HUES48 (cell line): ENCODE data around the gene VPS45.

Experiments used
- H3K27ac ChIP-seq: one replicate; pipeline ENCODE4 v1.7.0; 2013; ENCODE audit warnings: low read depth, low read length, inconsistent platforms
- H3K27me3 ChIP-seq: 2 replicates; pipeline ENCODE4 v1.6.1; 2013; ENCODE audit warnings: mild to moderate bottlenecking, low read length; ENCODE audit not compliant: control insufficient read depth, insufficient read depth
- H3K36me3 ChIP-seq: 2 replicates; pipeline ENCODE4 v1.6.1; 2013; ENCODE audit warnings: low read length; ENCODE audit not compliant: control insufficient read depth, insufficient read depth
- H3K4me1 ChIP-seq: 2 replicates; pipeline ENCODE4 v1.6.1; 2013; ENCODE audit warnings: mild to moderate bottlenecking, low read length; ENCODE audit not compliant: control insufficient read depth, insufficient read depth
- H3K4me3 ChIP-seq: 2 replicates; pipeline ENCODE4 v1.5.1; 2013; ENCODE audit warnings: mild to moderate bottlenecking, low read depth, low read length
- H3K9ac ChIP-seq: 2 replicates; pipeline ENCODE4 v1.6.1; 2013; ENCODE audit warnings: mild to moderate bottlenecking, low read depth, low read length, moderate library complexity
- H3K9me3 ChIP-seq: 2 replicates; pipeline ENCODE4 v1.6.1; 2013; ENCODE audit warnings: low read length; ENCODE audit not compliant: control insufficient read depth, insufficient read depth

VPS45 gene

GRCh38 chr1:150148837-150149270 is 81.3 kb downstream of the VPS45 start:
- peaks cover 17% of the 10 kb centered on the region for H3K36me3 ChIP-seq
- H3K4me1 ChIP-seq = peaks cover 23% of the 10 kb centered on the region
- peak overlapping the region; percentile 89 for H3K4me3 ChIP-seq
- peak overlapping the region; percentile 6 for H3K9ac ChIP-seq
- peak overlapping the region; percentile 44 for H3K27ac ChIP-seq
- H3K9me3 ChIP-seq = no peaks in the 10 kb centered on the region
- peaks cover 15% of the 10 kb centered on the region for H3K27me3 ChIP-seq

- Histone ChIP-seq H3K9ac (peak within 1 kb of the TSS; percentile 51), H3K27me3 (peaks cover 15% of the 10 kb centered on the region), H3K27ac (peak within 1 kb of the TSS; percentile 44), H3K36me3 (peaks cover 24% of the 10 kb centered on the region), H3K4me3 (peak within 1 kb of the TSS; percentile 89), H3K9me3 (no peaks in the 10 kb centered on the region), H3K4me1 (peaks cover 23% of the 10 kb centered on the region)
Observed at GRCh38 chr1:150149271-150150132, 81.9 kb downstream of the VPS45 start, which contains the start of gene PLEKHO1. Gene PLEKHO1 (plus strand): TSS chr1:150149916. CDS start chr1:150150258, 342 bp downstream.

DNA sequence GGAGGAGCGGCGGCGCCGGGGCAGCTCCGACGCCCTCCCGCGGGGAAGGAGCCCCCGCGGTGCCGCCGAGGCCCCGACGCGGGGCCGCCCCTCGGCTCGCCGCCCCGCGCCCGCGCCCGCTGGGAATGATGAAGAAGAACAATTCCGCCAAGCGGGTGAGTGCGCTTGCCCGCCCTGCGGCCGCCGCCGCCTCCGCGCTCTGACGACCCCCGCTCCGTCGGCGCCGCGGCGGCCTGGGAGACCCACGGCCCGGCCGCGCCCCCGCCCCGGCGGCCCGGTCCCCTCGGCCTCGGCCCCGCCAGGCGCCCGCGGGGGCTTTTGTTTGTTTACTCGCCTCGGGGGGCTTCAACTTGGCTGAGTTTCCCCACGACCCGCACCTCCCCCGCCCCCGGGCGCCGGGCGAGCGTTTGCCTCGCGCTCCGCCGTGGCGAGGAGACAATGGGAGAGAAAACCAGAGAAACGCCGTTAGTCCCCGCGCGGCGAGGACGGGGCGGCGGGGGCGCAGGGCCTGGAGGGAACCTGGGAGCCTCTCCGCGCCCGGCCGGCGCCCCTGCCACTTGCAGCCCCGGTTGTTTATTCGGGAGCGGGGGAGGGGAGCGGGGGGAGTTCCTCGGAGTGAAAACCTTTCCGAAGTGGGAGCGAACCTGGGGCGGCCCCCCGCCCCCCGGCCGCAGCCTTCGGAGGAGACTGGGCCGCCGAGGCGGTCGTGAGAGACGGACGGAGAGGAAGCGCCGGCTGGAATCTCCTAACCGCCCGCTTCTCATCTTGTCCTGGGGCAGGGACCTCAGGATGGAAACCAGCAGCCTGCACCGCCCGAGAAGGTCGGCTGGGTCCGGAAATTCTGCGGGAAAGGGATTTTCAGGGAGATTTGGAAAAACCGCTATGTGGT is 82.8 kb downstream of the VPS45 start:
- peak overlapping the region; percentile 51 for H3K9ac ChIP-seq
- H3K27ac ChIP-seq = peak overlapping the region; percentile 44
- H3K4me3 ChIP-seq = peak overlapping the region; percentile 89

GRCh38 chr1:150151291-150152181 is 84.0 kb downstream of the VPS45 start:
- peaks cover 44% of the 10 kb centered on the region for H3K36me3 ChIP-seq
- H3K27me3 ChIP-seq = peaks cover 15% of the 10 kb centered on the region
- H3K9ac ChIP-seq = peak overlapping the region; percentile 51; the same call in 1 of the 2 replicates
- H3K9me3 ChIP-seq = no peaks in the 10 kb centered on the region
- H3K27ac ChIP-seq = no peak overlapping the region
- peaks cover 23% of the 10 kb centered on the region for H3K4me1 ChIP-seq
- H3K4me3 ChIP-seq = peak overlapping the region; percentile 89

More for the DNA sequence above, 82.8 kb downstream of the VPS45 start:
- Histone ChIP-seq H3K36me3 (peaks cover 33% of the 10 kb centered on the region), H3K9me3 (no peaks in the 10 kb centered on the region), H3K4me1 (peaks cover 23% of the 10 kb centered on the region), H3K27me3 (peaks cover 15% of the 10 kb centered on the region)

- Histone ChIP-seq H3K9ac (no peak overlapping the region), H3K9me3 (no peaks in the 10 kb centered on the region), H3K27me3 (peaks cover 15% of the 10 kb centered on the region), H3K27ac (no peak overlapping the region), H3K4me3 (0 out of 2 replicates have a peak overlapping the region, but pooled peaks have one; percentile 4), H3K36me3 (peaks cover 50% of the 10 kb centered on the region), H3K4me1 (peaks cover 23% of the 10 kb centered on the region)
Observed at GRCh38 chr1:150152182-150152536, 84.6 kb downstream of the VPS45 start.

- Histone ChIP-seq H3K4me1 (peaks cover 23% of the 10 kb centered on the region), H3K9ac (no peak overlapping the region), H3K27me3 (peaks cover 12% of the 10 kb centered on the region), H3K27ac (no peak overlapping the region), H3K9me3 (no peaks in the 10 kb centered on the region), H3K4me3 (no peak overlapping the region), H3K36me3 (peaks cover 58% of the 10 kb centered on the region)
Observed at GRCh38 chr1:150152772-150153456, 85.3 kb downstream of the VPS45 start.

DNA sequence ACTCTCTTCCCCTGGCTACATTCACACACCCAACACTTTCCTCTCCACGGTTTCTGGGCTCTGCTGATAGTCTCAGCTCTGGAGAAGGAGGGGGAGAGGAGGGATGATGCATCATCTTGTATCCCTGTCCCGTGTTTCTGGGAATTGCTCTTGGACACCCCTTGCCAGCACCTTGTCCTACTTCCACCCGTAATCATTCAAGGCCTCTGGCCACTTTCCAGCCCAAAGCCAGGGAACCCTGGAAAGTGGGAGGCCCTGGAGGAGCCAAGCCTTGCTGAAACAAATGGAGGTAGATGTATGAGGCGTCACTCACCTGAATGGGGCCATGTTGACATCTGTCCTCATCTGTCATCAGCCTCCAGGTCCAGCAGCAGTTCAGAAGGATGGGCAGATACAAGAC is 86.6 kb downstream of the VPS45 start:
- Histone ChIP-seq H3K4me1 (peaks cover 15% of the 10 kb centered on the region), H3K9me3 (no peaks in the 10 kb centered on the region), H3K36me3 (peaks cover 70% of the 10 kb centered on the region), H3K27me3 (peaks cover 2% of the 10 kb centered on the region), H3K9ac (no peak overlapping the region), H3K4me3 (no peak overlapping the region), H3K27ac (no peak overlapping the region)

- H3K27me3 ChIP-seq = no peaks in the 10 kb centered on the region
- peaks cover 14% of the 10 kb centered on the region for H3K4me1 ChIP-seq
- no peak overlapping the region for H3K9ac ChIP-seq
- H3K27ac ChIP-seq = no peak overlapping the region
- H3K36me3 ChIP-seq = peaks cover 79% of the 10 kb centered on the region
- H3K9me3 ChIP-seq = no peaks in the 10 kb centered on the region
- H3K4me3 ChIP-seq = no peak overlapping the region
Observed at GRCh38 chr1:150155413-150156071, 88.0 kb downstream of the VPS45 start.

DNA sequence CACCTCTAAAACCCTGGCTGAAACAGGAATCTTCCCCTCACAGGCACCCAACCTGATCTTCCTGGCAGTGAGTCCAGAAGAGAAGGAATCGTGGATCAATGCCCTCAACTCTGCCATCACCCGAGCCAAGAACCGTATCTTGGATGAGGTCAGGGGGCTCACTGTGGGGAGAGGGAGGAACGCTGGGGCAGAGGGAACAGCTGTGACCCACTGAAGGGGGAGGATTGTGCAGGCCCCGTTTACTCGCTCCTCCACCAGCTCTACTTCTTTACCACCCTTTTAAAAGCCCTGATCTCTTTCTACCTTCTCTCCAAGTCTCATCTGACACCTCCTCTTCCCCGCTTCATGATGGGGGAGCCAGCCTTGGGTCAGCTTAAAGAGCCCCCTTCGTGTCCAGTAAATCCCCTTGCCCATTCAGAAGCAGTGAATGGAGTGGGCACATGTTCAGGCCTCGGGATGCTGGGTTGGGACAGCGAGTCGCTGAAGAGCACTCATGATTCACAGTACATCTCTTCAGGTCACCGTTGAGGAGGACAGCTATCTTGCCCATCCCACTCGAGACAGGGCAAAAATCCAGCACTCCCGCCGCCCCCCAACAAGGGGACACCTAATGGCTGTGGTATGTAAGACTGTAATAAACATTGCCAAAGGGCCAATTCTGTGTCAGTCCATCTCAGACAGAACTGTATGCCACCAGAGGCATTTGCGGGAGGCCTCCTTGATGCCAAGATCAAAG is 89.5 kb downstream of the VPS45 start:
- Histone ChIP-seq H3K27ac (no peak overlapping the region), H3K4me1 (peaks cover 15% of the 10 kb centered on the region), H3K27me3 (no peaks in the 10 kb centered on the region), H3K36me3 (peaks cover 76% of the 10 kb centered on the region), H3K9me3 (no peaks in the 10 kb centered on the region), H3K9ac (no peak overlapping the region), H3K4me3 (no peak overlapping the region)
